Gastrocnemius medialis (tissue), 4 donors: Measurements from ENCODE around the gene HIVEP3.

ENCODE experiments used
- POLR2A ChIP-seq, 2 donors: fragments of 450-650 bp; IDR thresholded peaks; one replicate each; pipeline ENCODE4 v1.6.1; 2017; ENCODE audit warnings: antibody characterized with exemption in 2 of 2, mild to moderate bottlenecking in 2 of 2, moderate library complexity in 2 of 2
- TF ChIP-seq, protein P1 (sequence below), 5 experiments: fragments of 450-650 bp in 3 of 5; fragments of 200-600 bp in 2 of 5; sonication (generic) in 2 of 5; IDR thresholded peaks in 4 of 5; conservative IDR thresholded peaks in 1 of 5; 1 replicate in 4 of 5; 2 replicates in 1 of 5; pipeline ENCODE4 v1.5.1; 2016 to 2019; ENCODE audit warnings: antibody characterized with exemption in 5 of 5, mild to moderate bottlenecking in 3 of 5, moderate library complexity in 3 of 5

DNA sequence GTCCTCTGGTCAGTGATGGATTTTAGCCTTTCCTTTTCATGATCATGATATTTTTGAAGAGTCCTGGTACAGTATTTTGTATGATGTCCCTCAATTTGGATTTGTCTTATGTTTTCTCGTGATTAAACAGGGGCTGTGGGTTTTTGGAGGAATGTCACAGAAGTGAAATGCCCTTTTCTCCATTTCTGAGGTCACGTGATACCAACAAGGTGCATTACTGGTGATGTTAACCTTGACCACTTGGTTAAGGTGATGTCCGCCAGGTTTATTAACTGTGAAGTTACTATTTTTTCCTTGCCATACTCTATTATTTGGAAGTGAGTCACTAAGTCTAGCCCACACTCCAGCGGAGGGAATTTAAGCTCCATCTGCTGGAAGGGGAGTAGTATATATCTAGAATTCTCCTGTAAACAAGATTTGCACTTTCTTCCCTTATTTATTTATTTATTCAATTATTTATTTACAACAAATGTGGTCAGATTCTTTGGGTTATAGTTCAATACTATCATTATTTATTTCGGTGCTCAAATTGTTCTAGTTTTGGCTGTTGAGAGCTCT, 123.4 kb downstream of the HIVEP3 start:
- TF ChIP-seq, protein P1, sequence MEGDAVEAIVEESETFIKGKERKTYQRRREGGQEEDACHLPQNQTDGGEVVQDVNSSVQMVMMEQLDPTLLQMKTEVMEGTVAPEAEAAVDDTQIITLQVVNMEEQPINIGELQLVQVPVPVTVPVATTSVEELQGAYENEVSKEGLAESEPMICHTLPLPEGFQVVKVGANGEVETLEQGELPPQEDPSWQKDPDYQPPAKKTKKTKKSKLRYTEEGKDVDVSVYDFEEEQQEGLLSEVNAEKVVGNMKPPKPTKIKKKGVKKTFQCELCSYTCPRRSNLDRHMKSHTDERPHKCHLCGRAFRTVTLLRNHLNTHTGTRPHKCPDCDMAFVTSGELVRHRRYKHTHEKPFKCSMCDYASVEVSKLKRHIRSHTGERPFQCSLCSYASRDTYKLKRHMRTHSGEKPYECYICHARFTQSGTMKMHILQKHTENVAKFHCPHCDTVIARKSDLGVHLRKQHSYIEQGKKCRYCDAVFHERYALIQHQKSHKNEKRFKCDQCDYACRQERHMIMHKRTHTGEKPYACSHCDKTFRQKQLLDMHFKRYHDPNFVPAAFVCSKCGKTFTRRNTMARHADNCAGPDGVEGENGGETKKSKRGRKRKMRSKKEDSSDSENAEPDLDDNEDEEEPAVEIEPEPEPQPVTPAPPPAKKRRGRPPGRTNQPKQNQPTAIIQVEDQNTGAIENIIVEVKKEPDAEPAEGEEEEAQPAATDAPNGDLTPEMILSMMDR (IDR thresholded peaks at IDR 0.05 in 4 of 5, conservative IDR thresholded peaks at IDR 0.05 in 1 of 5), result peak; percentile 16 to 50 (median 31)
- no peak for TF ChIP-seq POLR2A (IDR thresholded peaks at IDR 0.05)
